GM18511 (cell line): Measurements from ENCODE around the gene EFCAB12.

Experiments used
- ATAC-seq: cut with Tn5 transposase; IDR thresholded peaks from one replicate; pipeline ENCODE4 v1.9.1; 2021; ENCODE audit warnings: mild to moderate bottlenecking, moderate library complexity; ENCODE audit not compliant: unreplicated experiment

The EFCAB12 gene

DNA sequence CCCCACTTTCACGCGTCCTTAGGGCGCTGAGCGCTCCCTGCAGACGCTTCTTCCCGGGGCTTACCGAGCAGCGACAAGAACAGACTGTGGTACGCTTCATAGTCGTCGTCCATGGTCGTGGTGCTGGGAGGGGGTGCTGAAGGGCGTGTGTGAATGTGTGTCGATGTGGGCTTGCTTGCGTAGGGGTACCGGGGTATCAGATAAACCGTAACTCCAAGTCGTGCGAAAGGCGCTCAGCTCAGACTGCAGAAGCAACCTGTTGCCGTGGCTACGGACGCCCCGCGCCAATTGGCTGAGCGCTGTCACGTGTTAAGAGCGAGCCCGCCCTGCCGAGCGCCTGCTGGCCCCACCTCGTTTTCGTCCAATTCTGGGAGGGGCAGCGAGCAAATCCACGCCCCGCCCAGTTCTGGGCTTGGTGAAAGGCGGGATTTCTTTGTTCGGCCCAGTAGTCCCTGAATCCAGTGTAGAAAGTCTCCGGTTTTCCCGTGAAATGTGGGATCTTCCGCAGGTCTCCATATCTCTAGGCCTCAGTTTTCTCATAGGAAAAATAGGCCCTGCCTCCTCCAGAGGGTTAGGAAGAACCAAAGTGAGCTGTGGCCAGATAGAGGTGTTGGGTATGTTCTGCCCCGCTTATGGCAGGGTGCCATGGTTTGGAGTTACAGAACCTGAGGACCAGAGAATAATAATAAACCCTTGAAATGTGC, at the start of gene EFCAB12:
Gene EFCAB12, minus strand, starts transcription at position 261 of the 704 bp plus-strand sequence. Its CDS starts 148 bp downstream, at position 113.
- peak; percentile 97 for ATAC-seq

GRCh38 chr3:129476586-129476985, 48.1 kb upstream of the EFCAB12 start:
- ATAC-seq = no peak

GRCh38 chr3:129475863-129476262, 47.4 kb upstream of the EFCAB12 start:
- no peak for ATAC-seq

GRCh38 chr3:129474984-129475804, 46.8 kb upstream of the EFCAB12 start:
- ATAC-seq = no peak

- no peak for ATAC-seq
These were observed 45.3 kb upstream of the EFCAB12 start for GRCh38 chr3:129473769-129474152.

GRCh38 chr3:129473067-129473768, 44.8 kb upstream of the EFCAB12 start:
- no peak for ATAC-seq

DNA sequence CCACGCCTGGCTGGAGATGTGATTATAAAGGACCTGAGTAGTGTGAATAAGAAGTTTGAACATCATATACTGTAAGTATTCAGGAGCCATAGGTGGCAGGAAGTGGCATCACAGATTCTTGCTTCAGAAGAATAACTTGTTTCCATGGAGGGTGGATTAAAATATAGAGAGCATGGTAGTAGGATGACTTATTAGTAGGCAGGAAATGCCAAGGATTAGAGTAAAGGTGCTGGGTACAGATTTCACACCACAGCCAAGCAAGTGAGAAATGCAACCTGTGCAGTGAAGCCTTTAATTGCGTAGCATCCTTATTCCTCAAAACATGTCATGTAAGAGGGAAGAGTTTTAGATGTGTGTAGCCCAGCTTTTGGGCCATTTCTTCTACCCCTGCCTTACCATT, 42.4 kb upstream of the EFCAB12 start:
- no peak for ATAC-seq

DNA sequence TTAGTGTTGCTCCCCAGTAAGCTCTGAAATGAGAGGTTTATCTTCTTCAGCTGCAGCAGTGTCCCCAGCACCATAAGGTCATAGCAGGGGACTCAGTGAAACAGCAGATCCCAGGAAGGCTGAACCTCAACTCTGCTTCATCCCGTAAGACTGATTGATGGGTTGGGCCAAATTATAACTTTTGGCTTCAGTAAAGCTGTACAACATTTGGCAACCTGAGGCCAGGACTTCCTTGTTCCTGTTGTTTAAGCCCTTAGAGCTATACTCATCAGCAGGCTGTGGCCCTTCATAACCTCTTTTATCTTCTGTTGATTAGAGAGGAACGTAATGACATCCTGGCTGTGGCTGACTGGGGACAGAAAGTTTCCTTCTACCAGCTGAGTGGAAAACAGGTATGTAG, 40.6 kb upstream of the EFCAB12 start:
- ATAC-seq = no peak

- ATAC-seq = no peak
These were observed 39.5 kb upstream of the EFCAB12 start for GRCh38 chr3:129467932-129468331.

DNA sequence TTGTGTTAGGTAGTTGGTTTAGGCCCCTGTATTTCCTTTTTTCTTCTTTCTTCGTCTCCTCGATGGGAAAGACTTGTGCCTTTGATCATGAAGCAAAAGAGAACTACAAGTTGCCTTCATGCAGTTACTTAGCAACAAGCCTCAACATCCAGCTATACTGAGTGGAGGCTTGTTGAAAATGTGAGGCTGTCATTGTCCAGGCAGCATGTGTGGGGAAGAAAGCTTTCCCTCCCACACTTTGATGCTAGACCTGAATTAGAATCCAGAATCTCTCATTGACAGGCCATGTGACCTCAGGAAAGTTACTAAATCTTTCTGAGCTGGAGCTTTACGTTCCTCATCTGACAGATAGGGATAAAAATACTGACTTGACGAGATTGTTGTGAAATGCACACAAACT, 35.3 kb upstream of the EFCAB12 start:
- no peak for ATAC-seq

- ATAC-seq = no peak
These were observed 34.7 kb upstream of the EFCAB12 start for GRCh38 chr3:129463094-129463493.

GRCh38 chr3:129462361-129462968, 34.0 kb upstream of the EFCAB12 start:
- no peak for ATAC-seq

DNA sequence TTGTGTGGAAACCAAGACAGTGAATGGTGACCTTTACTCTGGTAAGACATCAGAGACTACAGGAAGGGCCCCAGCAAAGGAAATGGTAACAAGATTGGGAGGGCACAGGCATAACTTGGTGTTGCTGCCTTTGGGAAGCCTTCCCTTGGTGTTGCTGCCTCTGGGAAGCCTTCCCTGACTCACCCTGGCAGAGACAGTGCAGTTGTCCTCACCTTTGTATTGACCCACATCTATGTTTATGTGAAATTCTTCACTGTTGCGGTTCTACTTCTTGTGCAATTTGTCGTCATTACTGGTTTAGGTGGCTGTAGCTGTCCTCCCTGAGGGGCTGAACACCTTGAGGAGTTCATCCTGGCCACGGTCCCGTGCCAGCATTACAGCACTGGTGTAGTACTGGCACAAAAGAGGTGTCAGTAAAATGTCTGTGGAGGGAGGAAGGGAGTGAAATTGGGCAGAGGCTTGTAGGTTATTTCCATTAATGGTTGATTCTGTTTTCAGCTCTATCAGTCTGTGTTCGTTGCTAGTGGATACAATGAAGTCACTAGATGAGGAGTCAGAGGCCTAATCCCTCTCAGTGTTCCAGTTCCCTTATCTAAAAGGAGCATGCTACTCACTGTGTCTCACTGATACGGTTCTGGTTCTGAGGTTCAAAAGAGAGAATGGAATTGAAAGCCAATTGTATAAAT, 33.2 kb upstream of the EFCAB12 start:
- no peak for ATAC-seq

GRCh38 chr3:129461022-129461421, 32.6 kb upstream of the EFCAB12 start:
- no peak for ATAC-seq

GRCh38 chr3:129460572-129460971, 32.1 kb upstream of the EFCAB12 start:
- ATAC-seq = no peak

DNA sequence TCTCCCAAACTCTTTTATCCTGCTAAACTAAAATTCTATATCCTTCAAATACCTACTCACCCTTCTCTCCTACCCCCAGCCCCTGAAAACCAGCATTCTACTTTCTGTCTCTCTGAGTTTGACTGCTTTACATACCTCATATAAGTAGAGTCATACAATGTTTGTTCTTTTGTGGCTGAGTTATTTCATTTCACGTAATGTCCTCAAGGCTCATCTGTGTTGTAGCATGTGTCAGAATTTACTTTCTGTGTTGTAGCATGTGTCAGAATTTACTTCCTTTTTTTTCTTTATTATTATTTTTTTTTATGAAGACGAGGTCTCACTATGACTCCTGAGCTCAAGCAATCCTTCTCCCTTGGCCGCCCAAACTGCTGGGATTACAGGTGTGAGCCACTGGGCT, 31.7 kb upstream of the EFCAB12 start:
- no peak for ATAC-seq

- no peak for ATAC-seq
These were observed 25.3 kb upstream of the EFCAB12 start for GRCh38 chr3:129453732-129454131.

DNA sequence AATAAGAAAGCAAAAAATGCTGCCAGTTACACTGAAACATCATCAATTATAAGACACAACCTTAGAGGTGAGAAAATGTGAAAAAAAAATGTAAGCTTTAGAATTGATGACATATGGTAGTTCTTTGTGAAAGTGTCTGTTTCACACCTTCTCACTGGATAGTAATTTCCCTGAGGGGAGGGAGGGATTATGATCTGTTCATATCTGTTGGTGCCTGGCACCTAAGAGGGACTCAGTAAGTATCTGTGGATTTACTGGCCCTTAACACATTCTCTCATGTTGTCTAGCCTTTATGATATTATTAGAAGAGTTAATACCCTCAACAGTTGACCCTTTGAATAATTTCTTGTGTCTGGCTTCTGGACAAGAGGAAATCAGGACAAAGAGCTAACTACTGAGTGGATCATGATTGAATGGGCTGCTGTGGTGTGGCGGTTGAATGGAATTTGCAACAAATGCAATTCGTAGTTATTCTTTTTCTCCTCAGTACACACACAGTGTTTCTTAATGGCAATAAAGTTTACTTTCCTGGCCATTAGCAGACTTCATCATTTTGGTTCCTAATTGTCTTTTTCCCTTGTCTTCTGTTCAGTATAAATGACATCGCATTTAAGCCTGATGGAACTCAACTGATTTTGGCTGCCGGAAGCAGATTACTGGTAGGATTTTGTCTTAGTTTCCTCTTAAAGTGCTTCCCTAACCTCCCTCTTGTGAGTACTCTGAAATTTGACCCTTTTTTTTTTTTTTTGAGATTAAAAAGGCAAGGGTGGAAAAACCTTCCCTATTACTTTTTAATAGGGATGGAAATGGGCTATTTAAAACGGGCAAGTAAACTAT, 21.1 kb upstream of the EFCAB12 start:
- no peak for ATAC-seq

DNA sequence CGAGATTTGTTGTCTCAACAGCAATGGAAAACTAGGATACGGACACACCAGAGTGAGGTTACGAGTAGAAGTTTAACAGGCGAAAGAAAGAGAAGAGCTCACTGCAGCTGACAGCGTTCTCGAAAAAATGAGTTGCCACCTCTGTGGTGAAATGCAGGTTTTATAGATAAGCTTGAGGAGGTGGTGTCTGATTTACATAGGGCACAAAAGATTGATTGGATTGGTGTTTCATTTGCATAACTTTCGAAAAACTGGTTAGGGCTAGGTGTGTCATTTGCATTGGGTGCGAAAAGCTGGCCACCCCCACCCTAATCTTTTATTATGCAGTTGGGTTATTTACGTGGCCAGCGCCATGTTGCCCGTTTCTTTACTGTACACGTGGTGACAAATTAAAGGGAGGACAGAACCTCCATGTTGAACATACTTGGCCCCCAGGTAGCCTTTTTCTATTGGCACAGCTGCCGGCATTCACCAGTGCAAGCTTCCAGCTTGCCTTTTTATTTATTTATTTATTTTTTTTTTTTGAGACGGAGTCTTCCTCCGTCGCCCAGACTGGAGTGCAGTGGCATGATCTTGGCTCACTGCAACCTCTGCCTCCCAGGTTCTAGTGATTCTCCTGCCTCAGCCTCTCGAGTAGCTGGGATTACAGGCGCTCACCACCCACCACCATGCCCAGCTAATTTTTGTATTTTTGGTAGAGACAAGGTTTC, 19.9 kb upstream of the EFCAB12 start:
- no peak for ATAC-seq
